GM18508 (cell line): Measurements from ENCODE around the gene TAF1L.

Experiments
- ATAC-seq: cut with Tn5 transposase; IDR thresholded peaks from one replicate; pipeline ENCODE4 v1.9.1; 2021; ENCODE audit warnings: moderate number of reproducible peaks; ENCODE audit not compliant: insufficient read depth, unreplicated experiment

TAF1L gene

GRCh38 chr9:32596096-32596865, 39.2 kb downstream of the TAF1L start:
- ATAC-seq: no peak

GRCh38 chr9:32590898-32591297, 44.6 kb downstream of the TAF1L start:
- no peak for ATAC-seq

- ATAC-seq: no peak
Measured at GRCh38 chr9:32590476-32590875, 45.0 kb downstream of the TAF1L start.

- ATAC-seq: no peak
Measured at GRCh38 chr9:32589083-32589723, 46.3 kb downstream of the TAF1L start.

GRCh38 chr9:32587901-32588300, 47.6 kb downstream of the TAF1L start:
- no peak for ATAC-seq

GRCh38 chr9:32584784-32585183, 50.7 kb downstream of the TAF1L start:
- ATAC-seq: no peak

- ATAC-seq: no peak
Measured at GRCh38 chr9:32581512-32582143, 53.8 kb downstream of the TAF1L start.

GRCh38 chr9:32580631-32581300, 54.7 kb downstream of the TAF1L start:
- no peak for ATAC-seq

GRCh38 chr9:32579706-32580331, 55.6 kb downstream of the TAF1L start:
- no peak for ATAC-seq
